Endodermal cell (in vitro differentiated cells): Measurements from ENCODE around the gene OST4. TPM values are rescaled to one million over a fixed set of nuclear protein-coding genes. Genes with fewer than 3 reads are reported as not detected.

Experiments used
- DNase-seq: peaks from one replicate; pipeline ENCODE4 v3.0.0-alpha.2; 2017
- H3K27ac ChIP-seq: 2 replicates; pipeline ENCODE4 v1.5.1; 2013; ENCODE audit warnings: mild to moderate bottlenecking, low read depth, low read length, moderate library complexity
- H3K27me3 ChIP-seq: 2 replicates; pipeline ENCODE4 v1.6.1; 2013; ENCODE audit warnings: mild to moderate bottlenecking, low read length, moderate library complexity; ENCODE audit not compliant: insufficient read depth, control insufficient read depth, poor library complexity, severe bottlenecking
- H3K36me3 ChIP-seq: 2 replicates; pipeline ENCODE4 v1.7.0; 2013; ENCODE audit warnings: mild to moderate bottlenecking, low read length, moderate library complexity; ENCODE audit not compliant: control insufficient read depth, insufficient read depth
- H3K4me1 ChIP-seq: one replicate; pipeline ENCODE4 v1.7.0; 2013; ENCODE audit warnings: low read length; ENCODE audit not compliant: control insufficient read depth, insufficient read depth
- H3K4me3 ChIP-seq: 2 replicates; pipeline ENCODE4 v1.5.1; 2013; ENCODE audit warnings: mild to moderate bottlenecking, low read length, moderate library complexity
- H3K9ac ChIP-seq: 2 replicates; pipeline ENCODE4 v1.6.1; 2013; ENCODE audit warnings: mild to moderate bottlenecking, low read length, moderate library complexity; ENCODE audit not compliant: poor library complexity, severe bottlenecking; ENCODE audit errors: extremely low read depth
- H3K9me3 ChIP-seq: 2 replicates; pipeline ENCODE4 v1.6.1; 2013; ENCODE audit warnings: mild to moderate bottlenecking, low read length, moderate library complexity; ENCODE audit not compliant: control insufficient read depth
- H3K27ac Mint-ChIP-seq: 2 replicates; pipeline ENCODE4 v1.8.0; 2020; ENCODE audit warnings: mixed read lengths
- H3K27me3 Mint-ChIP-seq: 2 replicates; pipeline ENCODE4 v1.8.0; 2021; ENCODE audit warnings: mild to moderate bottlenecking, mixed read lengths; ENCODE audit not compliant: insufficient read depth
- H3K36me3 Mint-ChIP-seq: 2 replicates; pipeline ENCODE4 v1.8.0; 2020; ENCODE audit warnings: low read depth, mixed read lengths
- H3K4me1 Mint-ChIP-seq: 2 replicates; pipeline ENCODE4 v1.8.0; 2020; ENCODE audit warnings: mixed read lengths
- H3K4me3 Mint-ChIP-seq: 2 replicates; pipeline ENCODE4 v1.8.0; 2020; ENCODE audit warnings: mild to moderate bottlenecking, moderate library complexity, mixed read lengths
- H3K9me3 Mint-ChIP-seq: 2 replicates; pipeline ENCODE4 v1.8.0; 2020; ENCODE audit warnings: mild to moderate bottlenecking, mixed read lengths
- WGBS, 2 experiments: methylation state at CpG; one replicate each; pipeline versions ENCODE4 v1.1.5 to v1.1.7; 2013; ENCODE audit warnings: missing lambda C conversion rate in 2 of 2, mixed read lengths in 1 of 2; ENCODE audit not compliant: insufficient coverage in 1 of 2, insufficient read length in 1 of 2; 5-methylcytosine and 5-hydroxymethylcytosine counted together
- total RNA-seq, 2 donors: library from RNA; stranded (reverse); fragmentation: NEBNext Ultra II Directional in 1 of 2; extraction: Animal tissue kit (Norgen Biotek cat#: 25700) in 1 of 2; gene quantifications; 2 replicates in 1 of 2; 3 replicates in 1 of 2; pipeline ENCODE4 v1.2.1, GENCODE V29; 2021
- TF ChIP-seq, protein P1 (sequence below): fragments of 200-600 bp; sonication (generic); conservative IDR thresholded peaks from 2 replicates; pipeline ENCODE4 v1.5.0; 2021; ENCODE audit warnings: antibody characterized with exemption, mild to moderate bottlenecking

Gene OST4
- total RNA-seq, 2 donors from 2014 or later: 290 to 311 TPM

- TF ChIP-seq, protein P1, sequence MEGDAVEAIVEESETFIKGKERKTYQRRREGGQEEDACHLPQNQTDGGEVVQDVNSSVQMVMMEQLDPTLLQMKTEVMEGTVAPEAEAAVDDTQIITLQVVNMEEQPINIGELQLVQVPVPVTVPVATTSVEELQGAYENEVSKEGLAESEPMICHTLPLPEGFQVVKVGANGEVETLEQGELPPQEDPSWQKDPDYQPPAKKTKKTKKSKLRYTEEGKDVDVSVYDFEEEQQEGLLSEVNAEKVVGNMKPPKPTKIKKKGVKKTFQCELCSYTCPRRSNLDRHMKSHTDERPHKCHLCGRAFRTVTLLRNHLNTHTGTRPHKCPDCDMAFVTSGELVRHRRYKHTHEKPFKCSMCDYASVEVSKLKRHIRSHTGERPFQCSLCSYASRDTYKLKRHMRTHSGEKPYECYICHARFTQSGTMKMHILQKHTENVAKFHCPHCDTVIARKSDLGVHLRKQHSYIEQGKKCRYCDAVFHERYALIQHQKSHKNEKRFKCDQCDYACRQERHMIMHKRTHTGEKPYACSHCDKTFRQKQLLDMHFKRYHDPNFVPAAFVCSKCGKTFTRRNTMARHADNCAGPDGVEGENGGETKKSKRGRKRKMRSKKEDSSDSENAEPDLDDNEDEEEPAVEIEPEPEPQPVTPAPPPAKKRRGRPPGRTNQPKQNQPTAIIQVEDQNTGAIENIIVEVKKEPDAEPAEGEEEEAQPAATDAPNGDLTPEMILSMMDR: no peak
- no peaks in the 10 kb centered on the region for H3K36me3 ChIP-seq
- Mint-ChIP-seq H3K4me3 (no peak overlapping the region), H3K4me1 (peaks cover 10% of the 10 kb centered on the region), H3K9me3 (no peaks in the 10 kb centered on the region), H3K27me3 (peaks cover 7% of the 10 kb centered on the region), H3K36me3 (no peaks in the 10 kb centered on the region), H3K27ac (no peak overlapping the region)
- peak overlapping the region; percentile 64 for H3K27ac ChIP-seq
- no peak overlapping the region for H3K4me3 ChIP-seq
- no peak overlapping the region for H3K9ac ChIP-seq
- no peaks in the 10 kb centered on the region for H3K4me1 ChIP-seq
- no peaks in the 10 kb centered on the region for H3K9me3 ChIP-seq
- WGBS, 2 experiments: 91 to 92% methylated on average over 9 to 14 of the region's 14 CpGs
- DNase-seq: no peak
- no peaks in the 10 kb centered on the region for H3K27me3 ChIP-seq
Measured at GRCh38 chr2:27079233-27080139, 8.0 kb upstream of the OST4 start.

- H3K9me3 ChIP-seq: no peaks in the 10 kb centered on the region
- 74 to 83% methylated on average over 16 to 40 of the region's 41 CpGs for WGBS, 2 experiments
- Mint-ChIP-seq H3K9me3 (no peaks in the 10 kb centered on the region), H3K4me1 (peaks cover 10% of the 10 kb centered on the region), H3K27me3 (peaks cover 7% of the 10 kb centered on the region), H3K4me3 (no peak within 1 kb of the TSS), H3K36me3 (no peaks in the 10 kb centered on the region), H3K27ac (peak within 1 kb of the TSS; percentile 21)
- no peaks in the 10 kb centered on the region for H3K27me3 ChIP-seq
- no peak within 1 kb of the TSS for H3K9ac ChIP-seq
- H3K27ac ChIP-seq: peak within 1 kb of the TSS; percentile 64
- H3K36me3 ChIP-seq: no peaks in the 10 kb centered on the region
- no peaks in the 10 kb centered on the region for H3K4me1 ChIP-seq
- H3K4me3 ChIP-seq: no peak within 1 kb of the TSS
- TF ChIP-seq, protein P1: no peak
- peak; percentile 67 for DNase-seq
Measured at GRCh38 chr2:27078267-27079194, 7.1 kb upstream of the OST4 start, which contains the start of gene EMILIN1. Gene EMILIN1 (plus strand): TSS chr2:27078615. CDS start chr2:27079066, 451 bp downstream.

GRCh38 chr2:27077231-27077630, 5.8 kb upstream of the OST4 start:
- Histone ChIP-seq H3K9ac (no peak overlapping the region), H3K27me3 (no peaks in the 10 kb centered on the region), H3K4me1 (peaks cover 4% of the 10 kb centered on the region), H3K9me3 (no peaks in the 10 kb centered on the region), H3K4me3 (no peak overlapping the region), H3K27ac (no peak overlapping the region), H3K36me3 (no peaks in the 10 kb centered on the region)
- 92% methylated on average over 6 to 7 of the region's 7 CpGs for WGBS, 2 experiments
- DNase-seq: no peak
- H3K27ac Mint-ChIP-seq: no peak overlapping the region
- no peak overlapping the region for H3K4me3 Mint-ChIP-seq
- peaks cover 19% of the 10 kb centered on the region for H3K4me1 Mint-ChIP-seq
- H3K36me3 Mint-ChIP-seq: no peaks in the 10 kb centered on the region
- no peaks in the 10 kb centered on the region for H3K9me3 Mint-ChIP-seq
- H3K27me3 Mint-ChIP-seq: peaks cover 7% of the 10 kb centered on the region
- TF ChIP-seq, protein P1: no peak
